ENCODE results near the gene ZNF785.

- TF ChIP-seq CTCF (conservative IDR thresholded peaks at IDR 0.05 in 1 of 2, IDR thresholded peaks at IDR 0.05 in 1 of 2; ENCODE audit: extremely low read depth in 1 of 2, insufficient read depth in 1 of 2, low read depth in 1 of 2, low read length in 2 of 2) (no peak), EZH2 (IDR thresholded peaks at IDR 0.05; ENCODE audit: borderline replicate concordance, low read length) (no peak)
These were observed 18.1 kb downstream of the ZNF785 start for GRCh38 chr16:30567160-30567990.
